H9 (cell line): ENCODE results near the gene EFNA1. TPM values are rescaled to one million over a fixed set of nuclear protein-coding genes. Genes with fewer than 3 reads are reported as not detected.
A peak's percentile ranks its signal among the peaks of the same experiment; 100 is the strongest.

ENCODE experiments used
- DNase-seq: peaks from one replicate; pipeline ENCODE4 v3.0.0-alpha.2; 2017
- H2AFZ ChIP-seq: one replicate; pipeline ENCODE4 v1.6.1; 2013; ENCODE audit warnings: mild to moderate bottlenecking, low read length, control low read depth, moderate library complexity
- H2AK5ac ChIP-seq: 2 replicates; pipeline ENCODE4 v1.6.1; 2013; ENCODE audit warnings: low read length, control low read depth, mixed read lengths; ENCODE audit not compliant: insufficient read length
- H2BK120ac ChIP-seq: one replicate; pipeline ENCODE4 v1.6.1; 2013; ENCODE audit warnings: low read depth, mild to moderate bottlenecking, low read length, control low read depth, inconsistent platforms; ENCODE audit not compliant: poor library complexity, severe bottlenecking
- H2BK12ac ChIP-seq: 2 replicates; pipeline ENCODE4 v1.6.1; 2013; ENCODE audit warnings: low read length, control low read depth, mixed read lengths, low read depth; ENCODE audit not compliant: insufficient read length
- H2BK15ac ChIP-seq: 2 replicates; pipeline ENCODE4 v1.6.1; 2013; ENCODE audit warnings: low read depth, low read length, control low read depth
- H2BK20ac ChIP-seq: one replicate; pipeline ENCODE4 v1.6.1; 2013; ENCODE audit warnings: low read depth, mild to moderate bottlenecking, low read length, control low read depth, inconsistent platforms; ENCODE audit not compliant: poor library complexity, severe bottlenecking
- H2BK5ac ChIP-seq: 2 replicates; pipeline ENCODE4 v1.6.1; 2013; ENCODE audit warnings: low read length, control low read depth, mixed read lengths; ENCODE audit not compliant: insufficient read length
- H3K14ac ChIP-seq: 2 replicates; pipeline ENCODE4 v1.6.1; 2013; ENCODE audit warnings: low read length, control low read depth; ENCODE audit not compliant: insufficient read depth
- H3K18ac ChIP-seq: 2 replicates; pipeline ENCODE4 v1.6.1; 2013; ENCODE audit warnings: low read depth, mild to moderate bottlenecking, mixed read lengths, low read length, control low read depth; ENCODE audit not compliant: insufficient read length
- H3K23ac ChIP-seq: 2 replicates; pipeline ENCODE4 v1.6.1; 2013; ENCODE audit warnings: low read length, control low read depth, mixed read lengths, low read depth; ENCODE audit not compliant: insufficient read length
- H3K23me2 ChIP-seq: 2 replicates; pipeline ENCODE4 v1.6.1; 2013; ENCODE audit warnings: low read depth, mild to moderate bottlenecking, mixed read lengths, low read length, control low read depth; ENCODE audit not compliant: insufficient read length, poor library complexity, severe bottlenecking
- H3K27ac ChIP-seq: 2 replicates; pipeline ENCODE4 v1.5.1; 2013; ENCODE audit warnings: low read length, control low read depth, mixed read lengths, low read depth; ENCODE audit not compliant: insufficient read length
- H3K27me3 ChIP-seq: 2 replicates; pipeline ENCODE4 v1.6.1; 2013; ENCODE audit warnings: low read length, control low read depth, inconsistent platforms; ENCODE audit not compliant: insufficient read depth
- H3K4ac ChIP-seq: 2 replicates; pipeline ENCODE4 v1.6.1; 2013; ENCODE audit warnings: low read depth, mild to moderate bottlenecking, control low read depth, inconsistent platforms, low read length, moderate library complexity
- H3K4me1 ChIP-seq: 2 replicates; pipeline ENCODE4 v1.6.1; 2013; ENCODE audit warnings: low read length, control low read depth, inconsistent platforms; ENCODE audit not compliant: insufficient read depth
- H3K4me2 ChIP-seq: 2 replicates; pipeline ENCODE4 v1.6.1; 2013; ENCODE audit warnings: low read length, control low read depth, mixed read lengths; ENCODE audit not compliant: insufficient read length, insufficient read depth
- H3K56ac ChIP-seq: 2 replicates; pipeline ENCODE4 v1.6.1; 2013; ENCODE audit warnings: low read depth, mild to moderate bottlenecking, mixed read lengths, low read length, control low read depth; ENCODE audit not compliant: insufficient read length
- H3K79me1 ChIP-seq: 2 replicates; pipeline ENCODE4 v1.6.1; 2013; ENCODE audit warnings: low read depth, mild to moderate bottlenecking, moderate library complexity, low read length, control low read depth, inconsistent platforms; ENCODE audit not compliant: insufficient read depth, poor library complexity, severe bottlenecking
- H3K79me2 ChIP-seq: 2 replicates; pipeline ENCODE4 v1.6.1; 2013; ENCODE audit warnings: low read length, control low read depth, inconsistent platforms; ENCODE audit not compliant: insufficient read depth
- H3K9ac ChIP-seq: 2 replicates; pipeline ENCODE4 v1.6.1; 2013; ENCODE audit warnings: low read length, control low read depth, mixed read lengths; ENCODE audit not compliant: insufficient read length; ENCODE audit errors: extremely low read depth
- H3K9me3 ChIP-seq: one replicate; pipeline ENCODE4 v1.6.1; 2013; ENCODE audit warnings: low read depth, low read length, inconsistent platforms; ENCODE audit not compliant: control insufficient read depth
- H3T11ph ChIP-seq: one replicate; pipeline ENCODE4 v1.6.1; 2013; ENCODE audit warnings: mild to moderate bottlenecking, low read length, control low read depth, inconsistent platforms
- H4K20me1 ChIP-seq: one replicate; pipeline ENCODE4 v1.6.1; 2013; ENCODE audit not compliant: control insufficient read depth, insufficient read length, insufficient read depth
- H4K5ac ChIP-seq: 2 replicates; pipeline ENCODE4 v1.6.1; 2013; ENCODE audit warnings: low read depth, mild to moderate bottlenecking, mixed read lengths, low read length, control low read depth; ENCODE audit not compliant: insufficient read length
- H4K8ac ChIP-seq: replicated peaks from 2 replicates; pipeline ENCODE4 v1.6.1; 2013; ENCODE audit warnings: low read length, control low read depth, mixed read lengths, low read depth; ENCODE audit not compliant: insufficient read length
- H4K91ac ChIP-seq: 2 replicates; pipeline ENCODE4 v1.6.1; 2013; ENCODE audit warnings: low read depth, mild to moderate bottlenecking, moderate library complexity, mixed read lengths, low read length, control low read depth; ENCODE audit not compliant: insufficient read length
- H3K27ac Mint-ChIP-seq, 3 experiments: 2 replicates in 2 of 3; 3 replicates in 1 of 3; pipeline ENCODE4 v1.8.0; 2020 to 2021; ENCODE audit warnings: mixed read lengths in 3 of 3, mild to moderate bottlenecking in 1 of 3, moderate library complexity in 1 of 3
- H3K27me3 Mint-ChIP-seq: 2 replicates; pipeline ENCODE4 v1.8.0; 2021; ENCODE audit warnings: low read depth, mild to moderate bottlenecking, moderate library complexity, mixed read lengths
- H3K36me3 Mint-ChIP-seq, 3 experiments: 2 replicates in 2 of 3; 3 replicates in 1 of 3; pipeline ENCODE4 v1.8.0; 2020 to 2021; ENCODE audit warnings: low read depth in 3 of 3, mixed read lengths in 3 of 3; ENCODE audit not compliant: insufficient read depth in 1 of 3
- H3K4me1 Mint-ChIP-seq, 2 experiments: 2 replicates each; pipeline ENCODE4 v1.8.0; 2020; ENCODE audit warnings: mixed read lengths in 2 of 2
- H3K4me3 Mint-ChIP-seq, 2 experiments: 2 replicates in 1 of 2; 3 replicates in 1 of 2; pipeline ENCODE4 v1.8.0; 2020 to 2021; ENCODE audit warnings: mild to moderate bottlenecking in 2 of 2, mixed read lengths in 2 of 2, moderate library complexity in 1 of 2
- H3K9me3 Mint-ChIP-seq, 2 experiments: 2 replicates in 1 of 2; 3 replicates in 1 of 2; pipeline ENCODE4 v1.8.0; 2020; ENCODE audit warnings: mild to moderate bottlenecking in 2 of 2, mixed read lengths in 2 of 2, moderate library complexity in 1 of 2
- WGBS: extraction: QIAGEN DNeasy Blood & Tissue Kit; methylation state at CpG from one replicate; pipeline ENCODE4 v1.1.7; 2013; ENCODE audit warnings: missing lambda C conversion rate, low lambda C conversion rate, mixed read lengths; ENCODE audit not compliant: insufficient read length; ENCODE audit errors: extremely low coverage; 5-methylcytosine and 5-hydroxymethylcytosine counted together
- total RNA-seq: library from RNA; stranded (reverse); gene quantifications from 2 replicates; pipeline ENCODE4 v1.2.1, GENCODE V29; 2021
- TF ChIP-seq, protein P1 (sequence below): fragments of 200-600 bp; sonication (generic); conservative IDR thresholded peaks from 3 replicates; pipeline ENCODE4 v1.8.0; 2021; ENCODE audit warnings: antibody characterized with exemption, mild to moderate bottlenecking

Gene EFNA1
- total RNA-seq, 1 experiment from 2014 or later: 1.4 TPM

- DNase-seq: no peak
- Histone ChIP-seq H3K27ac (no peak overlapping the region), H3K14ac (no peak overlapping the region; the same call in 1 of the 2 replicates), H3K56ac (no peak overlapping the region), H3T11ph (no peak overlapping the region), H3K27me3 (peaks cover 51% of the 10 kb centered on the region), H2BK15ac (no peak overlapping the region), H2AK5ac (no peak overlapping the region), H3K23me2 (peaks cover 21% of the 10 kb centered on the region), H2BK120ac (no peak overlapping the region), H4K8ac (no peak overlapping the region), H3K9me3 (no peaks in the 10 kb centered on the region), H2BK12ac (no peak overlapping the region), H2BK20ac (no peak overlapping the region), H4K91ac (no peak overlapping the region), H4K20me1 (no peaks in the 10 kb centered on the region), H2BK5ac (no peak overlapping the region), H3K4ac (no peak overlapping the region), H3K18ac (no peak overlapping the region), H3K79me2 (no peaks in the 10 kb centered on the region), H3K23ac (no peak overlapping the region), H2AFZ (no peak overlapping the region), H3K4me2 (peak overlapping the region; percentile 79), H3K9ac (no peak overlapping the region), H3K79me1 (no peaks in the 10 kb centered on the region), H4K5ac (no peak overlapping the region), H3K4me1 (no peaks in the 10 kb centered on the region)
- peaks cover 31 to 53% of the 10 kb centered on the region in 2 experiments for H3K4me1 Mint-ChIP-seq
- no CpG with 5 or more reads among the region's 67 CpGs for WGBS
- H3K4me3 Mint-ChIP-seq: peak overlapping the region; percentile 60 to 81
- H3K9me3 Mint-ChIP-seq: peaks cover 0 to 6% of the 10 kb centered on the region in 2 experiments; a peak in 2 of 5 replicates
- peaks cover 92% of the 10 kb centered on the region for H3K27me3 Mint-ChIP-seq
- no peaks in the 10 kb centered on the region for H3K36me3 Mint-ChIP-seq
- no peak overlapping the region for H3K27ac Mint-ChIP-seq
- TF ChIP-seq, protein P1, sequence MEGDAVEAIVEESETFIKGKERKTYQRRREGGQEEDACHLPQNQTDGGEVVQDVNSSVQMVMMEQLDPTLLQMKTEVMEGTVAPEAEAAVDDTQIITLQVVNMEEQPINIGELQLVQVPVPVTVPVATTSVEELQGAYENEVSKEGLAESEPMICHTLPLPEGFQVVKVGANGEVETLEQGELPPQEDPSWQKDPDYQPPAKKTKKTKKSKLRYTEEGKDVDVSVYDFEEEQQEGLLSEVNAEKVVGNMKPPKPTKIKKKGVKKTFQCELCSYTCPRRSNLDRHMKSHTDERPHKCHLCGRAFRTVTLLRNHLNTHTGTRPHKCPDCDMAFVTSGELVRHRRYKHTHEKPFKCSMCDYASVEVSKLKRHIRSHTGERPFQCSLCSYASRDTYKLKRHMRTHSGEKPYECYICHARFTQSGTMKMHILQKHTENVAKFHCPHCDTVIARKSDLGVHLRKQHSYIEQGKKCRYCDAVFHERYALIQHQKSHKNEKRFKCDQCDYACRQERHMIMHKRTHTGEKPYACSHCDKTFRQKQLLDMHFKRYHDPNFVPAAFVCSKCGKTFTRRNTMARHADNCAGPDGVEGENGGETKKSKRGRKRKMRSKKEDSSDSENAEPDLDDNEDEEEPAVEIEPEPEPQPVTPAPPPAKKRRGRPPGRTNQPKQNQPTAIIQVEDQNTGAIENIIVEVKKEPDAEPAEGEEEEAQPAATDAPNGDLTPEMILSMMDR: no peak
Measured at GRCh38 chr1:155079487-155080311, 48.0 kb upstream of the EFNA1 start.
